Measurements from ENCODE around the gene IL17D.
"Not testable (repeated sequence)": the region's sequence is repeated elsewhere in the genome, so short reads cannot be mapped to it uniquely, and the experiment has no call there.

Gene IL17D

DNA sequence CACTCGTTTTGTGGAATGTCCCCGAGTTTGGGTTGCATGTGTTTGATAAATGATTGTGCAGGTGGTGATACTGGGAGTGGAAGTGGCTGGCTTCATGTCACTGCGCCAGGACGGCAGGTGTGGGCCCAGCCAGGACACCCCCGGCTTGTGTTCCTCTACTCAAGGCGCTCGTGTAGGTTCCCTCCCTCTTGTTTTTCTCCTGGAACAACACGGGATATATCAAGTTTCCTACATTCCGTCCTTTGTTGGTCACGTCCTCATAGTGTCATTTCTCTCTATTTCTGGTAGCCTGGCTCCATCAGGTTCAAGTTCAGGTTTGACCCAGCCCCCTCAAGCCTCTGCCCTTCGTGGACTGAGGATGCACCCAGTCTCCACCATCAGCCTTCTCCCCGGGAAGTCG, 16.3 kb downstream of the IL17D start:
- H3K4me1 ChIP-seq (ENCODE audit: control insufficient read depth, insufficient read depth, low read length, unreplicated experiment) = peaks cover 14% of the 10 kb centered on the region
- H3K79me2 ChIP-seq (ENCODE audit: control insufficient read depth, insufficient read depth, low read length, unreplicated experiment) = no peaks in the 10 kb centered on the region
- H3K4me3 ChIP-seq (ENCODE audit: low read depth, low read length) = no peak overlapping the region
- no peaks in the 10 kb centered on the region for H3K27me3 ChIP-seq (ENCODE audit: insufficient read depth, low read length)
- H2AFZ ChIP-seq (ENCODE audit: low read length, unreplicated experiment) = no peak overlapping the region
- H3K36me3 ChIP-seq (ENCODE audit: insufficient read depth, low read length) = no peaks in the 10 kb centered on the region
- H3K27ac ChIP-seq (ENCODE audit: low read depth, low read length) = no peak overlapping the region

DNA sequence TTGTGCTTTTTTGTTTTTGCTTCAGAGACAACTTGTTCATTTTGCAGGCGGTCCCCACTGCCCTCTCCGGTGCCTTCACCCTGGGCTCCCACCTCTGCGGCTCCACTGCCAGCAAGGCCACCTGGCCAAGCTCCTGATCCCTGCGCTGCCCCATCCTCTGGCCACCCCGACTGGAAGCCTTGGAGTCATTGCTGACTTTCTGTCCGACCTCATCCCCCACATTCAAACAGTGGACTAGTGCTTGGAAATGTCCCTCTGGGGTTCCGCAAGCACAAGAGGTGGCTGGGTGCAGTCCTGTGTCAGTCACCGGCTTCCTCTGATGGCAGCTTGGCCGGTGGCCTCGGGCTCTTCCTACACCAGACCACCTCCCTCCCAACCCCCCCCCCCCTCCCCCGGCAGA, 17.0 kb downstream of the IL17D start:
- Histone ChIP-seq H3K27me3 (ENCODE audit: insufficient read depth, low read length) (no peaks in the 10 kb centered on the region), H3K79me2 (ENCODE audit: control insufficient read depth, insufficient read depth, low read length, unreplicated experiment) (no peaks in the 10 kb centered on the region), H3K4me1 (ENCODE audit: control insufficient read depth, insufficient read depth, low read length, unreplicated experiment) (peaks cover 7% of the 10 kb centered on the region), H3K27ac (ENCODE audit: low read depth, low read length) (no peak overlapping the region), H3K4me3 (ENCODE audit: low read depth, low read length) (no peak overlapping the region), H2AFZ (ENCODE audit: low read length, unreplicated experiment) (no peak overlapping the region), H3K36me3 (ENCODE audit: insufficient read depth, low read length) (no peaks in the 10 kb centered on the region)

DNA sequence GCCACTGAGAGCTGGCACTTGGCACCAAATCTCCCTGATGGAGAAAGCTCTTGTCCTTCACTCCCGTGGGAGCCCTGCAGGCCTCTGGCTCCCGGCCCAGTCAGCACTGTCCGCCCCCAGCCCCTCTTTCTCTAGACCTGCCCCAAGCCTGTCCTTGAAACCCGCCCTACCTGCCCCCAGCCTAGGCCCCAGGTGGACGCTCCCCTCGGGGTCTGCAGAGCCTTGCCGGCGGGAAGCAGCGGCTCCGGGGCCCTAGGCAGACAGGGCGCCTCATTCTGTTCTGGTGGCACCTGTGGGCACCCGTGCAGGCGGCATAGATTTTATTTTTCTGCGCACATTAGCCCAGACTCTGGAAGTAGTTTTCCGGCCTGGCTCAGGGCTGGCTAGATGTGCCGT, 17.6 kb downstream of the IL17D start:
- Histone ChIP-seq H3K27me3 (ENCODE audit: insufficient read depth, low read length) (no peaks in the 10 kb centered on the region), H3K4me1 (ENCODE audit: control insufficient read depth, insufficient read depth, low read length, unreplicated experiment) (peaks cover 7% of the 10 kb centered on the region), H3K27ac (ENCODE audit: low read depth, low read length) (no peak overlapping the region), H3K36me3 (ENCODE audit: insufficient read depth, low read length) (no peaks in the 10 kb centered on the region), H2AFZ (ENCODE audit: low read length, unreplicated experiment) (no peak overlapping the region), H3K4me3 (ENCODE audit: low read depth, low read length) (no peak overlapping the region), H3K79me2 (ENCODE audit: control insufficient read depth, insufficient read depth, low read length, unreplicated experiment) (no peaks in the 10 kb centered on the region)

DNA sequence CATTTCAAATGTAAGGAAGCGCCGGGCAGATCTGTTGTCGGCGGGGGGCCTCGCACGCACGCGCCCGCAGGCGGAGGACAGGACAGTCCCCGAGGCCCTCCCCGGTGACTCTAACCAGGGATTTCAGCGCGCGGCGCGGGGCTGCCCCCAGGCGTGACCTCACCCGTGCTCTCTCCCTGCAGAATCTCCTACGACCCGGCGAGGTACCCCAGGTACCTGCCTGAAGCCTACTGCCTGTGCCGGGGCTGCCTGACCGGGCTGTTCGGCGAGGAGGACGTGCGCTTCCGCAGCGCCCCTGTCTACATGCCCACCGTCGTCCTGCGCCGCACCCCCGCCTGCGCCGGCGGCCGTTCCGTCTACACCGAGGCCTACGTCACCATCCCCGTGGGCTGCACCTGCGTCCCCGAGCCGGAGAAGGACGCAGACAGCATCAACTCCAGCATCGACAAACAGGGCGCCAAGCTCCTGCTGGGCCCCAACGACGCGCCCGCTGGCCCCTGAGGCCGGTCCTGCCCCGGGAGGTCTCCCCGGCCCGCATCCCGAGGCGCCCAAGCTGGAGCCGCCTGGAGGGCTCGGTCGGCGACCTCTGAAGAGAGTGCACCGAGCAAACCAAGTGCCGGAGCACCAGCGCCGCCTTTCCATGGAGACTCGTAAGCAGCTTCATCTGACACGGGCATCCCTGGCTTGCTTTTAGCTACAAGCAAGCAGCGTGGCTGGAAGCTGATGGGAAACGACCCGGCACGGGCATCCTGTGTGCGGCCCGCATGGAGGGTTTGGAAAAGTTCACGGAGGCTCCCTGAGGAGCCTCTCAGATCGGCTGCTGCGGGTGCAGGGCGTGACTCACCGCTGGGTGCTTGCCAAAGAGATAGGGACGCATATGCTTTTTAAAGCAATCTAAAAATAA, 18.2 kb downstream of the IL17D start:
- no peaks in the 10 kb centered on the region for H3K27me3 ChIP-seq (ENCODE audit: insufficient read depth, low read length)
- no peaks in the 10 kb centered on the region for H3K36me3 ChIP-seq (ENCODE audit: insufficient read depth, low read length)
- peak overlapping the region; percentile 27 for H3K4me3 ChIP-seq (ENCODE audit: low read depth, low read length)
- no peak overlapping the region for H3K27ac ChIP-seq (ENCODE audit: low read depth, low read length)
- no peak overlapping the region for H2AFZ ChIP-seq (ENCODE audit: low read length, unreplicated experiment)
- H3K4me1 ChIP-seq (ENCODE audit: control insufficient read depth, insufficient read depth, low read length, unreplicated experiment) = peaks cover 7% of the 10 kb centered on the region
- H3K79me2 ChIP-seq (ENCODE audit: control insufficient read depth, insufficient read depth, low read length, unreplicated experiment) = no peaks in the 10 kb centered on the region

DNA sequence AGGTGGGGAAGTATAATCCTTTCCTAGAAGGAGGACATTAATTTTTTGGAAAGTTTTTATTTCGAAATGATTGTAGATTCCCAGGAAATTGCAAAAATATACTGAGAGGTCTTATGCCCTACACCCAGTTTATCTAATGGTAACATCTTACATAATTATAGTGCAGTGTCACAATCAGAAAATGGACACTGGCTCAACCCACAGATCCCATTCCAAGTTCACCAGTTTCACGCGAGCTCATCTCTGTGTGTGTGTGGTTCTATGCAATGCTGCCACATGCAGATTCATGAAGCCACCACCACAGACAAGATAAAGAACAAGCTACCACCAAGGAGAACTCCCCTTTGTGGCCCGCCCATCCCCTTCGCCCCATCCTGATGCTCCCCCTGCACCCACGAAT, 24.4 kb downstream of the IL17D start:
- H3K27ac ChIP-seq (ENCODE audit: low read depth, low read length) = no peak overlapping the region
- no peaks in the 10 kb centered on the region for H3K4me1 ChIP-seq (ENCODE audit: control insufficient read depth, insufficient read depth, low read length, unreplicated experiment)
- no peaks in the 10 kb centered on the region for H3K27me3 ChIP-seq (ENCODE audit: insufficient read depth, low read length)
- no peak overlapping the region for H2AFZ ChIP-seq (ENCODE audit: low read length, unreplicated experiment)
- no peaks in the 10 kb centered on the region for H3K79me2 ChIP-seq (ENCODE audit: control insufficient read depth, insufficient read depth, low read length, unreplicated experiment)
- H3K36me3 ChIP-seq (ENCODE audit: insufficient read depth, low read length) = no peaks in the 10 kb centered on the region
- no peak overlapping the region for H3K4me3 ChIP-seq (ENCODE audit: low read depth, low read length)

DNA sequence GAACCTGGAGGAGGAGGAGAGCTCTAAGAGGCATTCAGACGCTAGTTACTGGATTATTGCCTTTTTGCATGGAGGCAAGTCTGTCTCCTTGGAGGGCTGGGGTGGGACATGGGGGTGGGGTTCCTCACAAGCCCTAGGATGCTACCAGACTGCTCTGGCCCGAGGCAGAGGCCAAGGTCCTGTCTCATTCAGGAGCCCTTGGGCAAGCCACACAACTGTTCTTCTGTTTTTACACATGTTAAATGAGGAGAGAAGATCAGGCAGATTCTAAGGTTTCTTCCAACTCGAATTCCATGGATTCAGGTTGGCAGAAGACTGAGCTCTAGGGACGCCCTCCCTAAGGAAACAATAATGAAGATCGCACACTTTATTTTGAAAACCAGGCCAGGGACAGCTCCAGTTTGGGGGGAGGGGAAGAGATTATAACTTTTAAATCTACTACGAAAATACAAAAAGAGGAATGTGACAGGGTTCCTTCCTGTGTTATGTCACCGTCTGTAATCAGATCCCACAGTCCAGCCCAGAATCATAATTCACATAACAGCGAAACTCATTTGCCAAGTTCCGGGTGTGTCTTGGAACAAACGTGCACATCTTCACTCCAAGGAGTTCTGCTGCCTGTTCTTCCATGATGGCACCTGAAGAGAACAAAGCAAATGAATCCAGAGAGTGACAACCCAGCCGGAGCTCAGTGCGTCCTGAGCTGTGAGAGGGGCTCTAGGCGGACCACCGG, 25.2 kb downstream of the IL17D start:
- Histone ChIP-seq H3K36me3 (ENCODE audit: insufficient read depth, low read length) (no peaks in the 10 kb centered on the region), H3K4me1 (ENCODE audit: control insufficient read depth, insufficient read depth, low read length, unreplicated experiment) (no peaks in the 10 kb centered on the region), H2AFZ (ENCODE audit: low read length, unreplicated experiment) (no peak overlapping the region), H3K79me2 (ENCODE audit: control insufficient read depth, insufficient read depth, low read length, unreplicated experiment) (no peaks in the 10 kb centered on the region), H3K4me3 (ENCODE audit: low read depth, low read length) (no peak overlapping the region), H3K27ac (ENCODE audit: low read depth, low read length) (no peak overlapping the region), H3K27me3 (ENCODE audit: insufficient read depth, low read length) (no peaks in the 10 kb centered on the region)

DNA sequence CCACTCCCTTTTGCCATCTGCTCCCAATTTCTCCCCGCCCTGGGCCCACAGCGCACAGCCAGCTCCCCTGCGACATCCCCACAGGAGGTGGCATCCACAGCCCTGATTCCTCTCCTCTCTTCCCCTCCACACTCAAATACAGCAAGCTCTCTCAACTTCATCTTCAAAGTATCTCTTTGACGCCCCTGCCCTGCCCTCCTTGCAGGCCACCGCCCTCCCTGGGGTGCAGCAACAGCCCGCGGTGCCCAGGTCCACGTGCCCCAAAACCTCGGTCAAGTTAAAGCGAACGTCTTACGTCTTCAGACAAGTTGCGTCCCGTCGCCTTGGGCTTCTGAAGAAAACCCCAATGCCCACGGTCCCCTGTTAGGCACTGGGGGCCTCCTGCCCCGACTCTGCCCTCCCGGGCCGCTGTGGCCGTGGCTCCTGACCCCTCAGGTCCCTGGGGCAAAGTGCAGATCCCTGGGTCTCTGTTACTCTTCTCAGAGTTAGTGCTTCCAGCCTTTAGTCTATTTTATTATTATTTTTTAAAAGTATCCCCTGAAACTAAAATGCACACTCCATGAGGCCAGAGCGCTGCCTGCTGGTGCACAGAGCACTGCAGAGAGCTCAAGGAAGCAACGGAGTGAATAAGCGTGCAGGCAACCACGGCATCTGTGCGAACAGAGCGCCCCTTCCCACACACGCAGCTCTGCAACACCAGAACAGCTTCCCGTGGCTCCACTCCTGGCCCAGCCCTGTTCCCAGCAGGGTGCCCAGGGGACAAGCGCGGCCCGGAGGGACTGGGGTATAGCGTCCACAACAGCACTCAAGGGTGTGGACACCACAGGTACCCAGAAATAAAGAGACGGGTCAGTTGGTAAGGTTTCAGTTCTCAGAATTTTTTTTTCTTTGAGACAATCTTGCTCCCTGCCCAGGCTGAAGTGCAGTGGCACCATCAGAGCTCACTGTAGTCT, 26.4 kb downstream of the IL17D start:
- H3K27ac ChIP-seq (ENCODE audit: low read depth, low read length) = no peak overlapping the region
- no peaks in the 10 kb centered on the region for H3K27me3 ChIP-seq (ENCODE audit: insufficient read depth, low read length)
- no peaks in the 10 kb centered on the region for H3K4me1 ChIP-seq (ENCODE audit: control insufficient read depth, insufficient read depth, low read length, unreplicated experiment)
- no peak overlapping the region for H3K4me3 ChIP-seq (ENCODE audit: low read depth, low read length)
- H3K79me2 ChIP-seq (ENCODE audit: control insufficient read depth, insufficient read depth, low read length, unreplicated experiment) = no peaks in the 10 kb centered on the region
- no peaks in the 10 kb centered on the region for H3K36me3 ChIP-seq (ENCODE audit: insufficient read depth, low read length)
- no peak overlapping the region for H2AFZ ChIP-seq (ENCODE audit: low read length, unreplicated experiment)

DNA sequence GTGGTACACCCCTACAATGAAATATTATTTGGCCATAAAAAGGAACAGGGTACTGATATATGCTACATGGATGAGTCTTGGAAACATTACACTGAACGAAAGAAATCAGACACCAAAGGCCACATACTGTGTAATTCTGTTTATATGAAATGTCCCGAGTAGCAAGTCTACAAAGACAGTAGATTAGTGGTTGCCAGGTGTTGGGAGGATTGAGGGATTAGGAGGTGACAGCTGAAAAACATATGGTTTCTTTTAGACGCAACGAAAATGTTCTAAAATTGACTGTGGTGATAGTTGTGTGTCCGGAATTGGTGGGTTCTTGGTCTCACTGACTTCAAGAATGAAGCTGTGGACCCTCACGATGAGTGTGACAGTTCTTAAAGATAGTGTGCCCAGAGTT, 35.1 kb downstream of the IL17D start:
- Histone ChIP-seq H3K4me3 (ENCODE audit: low read depth, low read length) (no peak overlapping the region), H2AFZ (ENCODE audit: low read length, unreplicated experiment) (no peak overlapping the region), H3K27ac (ENCODE audit: low read depth, low read length) (no peak overlapping the region), H3K79me2 (ENCODE audit: control insufficient read depth, insufficient read depth, low read length, unreplicated experiment) (no peaks in the 10 kb centered on the region), H3K4me1 (ENCODE audit: control insufficient read depth, insufficient read depth, low read length, unreplicated experiment) (no peaks in the 10 kb centered on the region), H3K36me3 (ENCODE audit: insufficient read depth, low read length) (peaks cover 4% of the 10 kb centered on the region; the same call in 1 of the 2 replicates), H3K27me3 (ENCODE audit: insufficient read depth, low read length) (no peaks in the 10 kb centered on the region)

DNA sequence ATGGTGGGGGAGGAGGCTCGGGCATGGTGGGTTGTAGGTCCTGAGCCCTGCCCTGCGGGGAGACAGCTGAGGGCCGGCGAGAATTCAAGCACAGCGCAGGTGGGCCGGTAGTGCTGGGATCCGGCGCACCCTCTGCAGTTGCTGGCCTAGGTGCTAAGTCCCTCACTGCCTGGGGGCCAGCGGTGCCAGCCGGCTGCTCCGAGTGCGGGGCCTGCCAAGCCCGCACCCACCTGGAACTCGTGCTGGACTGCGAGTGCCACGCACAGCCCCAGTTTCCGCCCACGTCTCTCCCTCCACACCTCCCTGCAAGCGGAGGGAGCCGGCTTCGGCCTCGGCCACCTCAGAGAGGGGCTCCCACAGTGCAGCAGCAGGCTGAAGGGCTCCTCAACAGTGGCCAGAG, 36.5 kb downstream of the IL17D start:
- Histone ChIP-seq H3K4me1 (ENCODE audit: control insufficient read depth, insufficient read depth, low read length, unreplicated experiment) (no peaks in the 10 kb centered on the region), H3K36me3 (ENCODE audit: insufficient read depth, low read length) (peaks cover 4% of the 10 kb centered on the region; the same call in 1 of the 2 replicates), H3K79me2 (ENCODE audit: control insufficient read depth, insufficient read depth, low read length, unreplicated experiment) (no peaks in the 10 kb centered on the region), H2AFZ (ENCODE audit: low read length, unreplicated experiment) (no peak overlapping the region), H3K27me3 (ENCODE audit: insufficient read depth, low read length) (no peaks in the 10 kb centered on the region), H3K27ac (ENCODE audit: low read depth, low read length) (no peak overlapping the region), H3K4me3 (ENCODE audit: low read depth, low read length) (no peak overlapping the region)

DNA sequence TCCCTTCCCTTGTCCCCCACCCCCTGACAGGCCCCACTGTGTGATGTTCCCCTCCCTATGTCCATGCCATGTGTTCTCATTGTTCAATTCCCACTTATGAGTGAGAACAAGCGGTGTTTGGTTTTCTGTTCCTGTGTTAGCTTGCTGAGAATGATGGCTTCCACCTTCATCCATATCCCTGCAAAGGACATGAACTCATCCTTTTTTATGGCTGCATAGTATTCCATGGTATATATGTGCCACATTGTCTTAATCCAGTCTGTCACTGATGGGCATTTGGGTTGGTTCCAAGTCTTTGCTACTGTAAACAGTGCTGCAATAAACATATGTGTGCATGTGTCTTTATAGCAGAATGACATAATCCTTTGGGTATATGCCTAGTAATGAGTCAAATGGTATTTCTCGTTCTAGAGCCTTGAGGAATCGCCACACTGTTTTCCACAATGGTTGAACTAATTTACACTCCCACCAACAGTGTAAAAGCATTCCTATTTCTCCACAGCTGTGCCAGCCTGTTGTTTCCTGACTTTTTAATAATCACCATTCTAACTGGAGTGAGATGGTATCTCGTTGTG, 40.4 kb downstream of the IL17D start:
- not testable (repeated sequence) for H3K36me3 ChIP-seq (ENCODE audit: insufficient read depth, low read length); H3K27me3 ChIP-seq (ENCODE audit: insufficient read depth, low read length); H3K4me3 ChIP-seq (ENCODE audit: low read depth, low read length); H3K4me1 ChIP-seq (ENCODE audit: control insufficient read depth, insufficient read depth, low read length, unreplicated experiment); H3K27ac ChIP-seq (ENCODE audit: low read depth, low read length); H3K79me2 ChIP-seq (ENCODE audit: control insufficient read depth, insufficient read depth, low read length, unreplicated experiment); H2AFZ ChIP-seq (ENCODE audit: low read length, unreplicated experiment)

Measured in ACC112 (cell line).